Fibroblast of mammary gland (primary cell): ENCODE measurements around the gene PHRF1.

Experiments
- DNase-seq: peaks from one replicate; pipeline ENCODE4 v3.0.0-alpha.2; 2010; ENCODE audit warnings: low read depth
- H3K4me3 ChIP-seq: 2 replicates; pipeline ENCODE4 v1.5.1; 2011; ENCODE audit warnings: low read depth, mild to moderate bottlenecking, low read length, moderate library complexity; ENCODE audit not compliant: control insufficient read depth
- TF ChIP-seq, protein P1 (sequence below): conservative IDR thresholded peaks from 2 replicates; pipeline ENCODE4 v1.5.1; 2011; ENCODE audit warnings: low read depth, low read length, inconsistent platforms; ENCODE audit not compliant: control insufficient read depth, insufficient read depth

The PHRF1 gene

DNA sequence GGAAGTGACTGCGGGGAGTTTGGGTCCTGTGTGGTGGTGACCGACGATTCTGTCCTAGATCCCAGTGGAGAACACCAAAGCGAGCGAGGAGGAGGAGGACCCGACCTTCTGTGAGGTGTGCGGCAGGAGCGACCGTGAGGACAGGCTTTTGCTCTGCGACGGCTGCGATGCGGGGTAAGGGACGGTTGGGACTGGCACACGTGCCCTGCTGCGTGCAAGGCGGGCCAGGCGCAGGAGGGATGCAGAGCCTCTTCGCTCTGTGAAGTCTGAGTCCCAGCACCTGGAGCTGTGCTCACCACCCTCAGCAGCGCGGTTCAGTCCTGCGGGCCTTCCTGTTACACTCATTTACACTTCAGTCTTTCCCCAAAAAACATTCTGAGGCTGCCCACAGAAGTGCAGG, 16.2 kb downstream of the PHRF1 start:
- no peak overlapping the region for H3K4me3 ChIP-seq
- TF ChIP-seq, protein P1, sequence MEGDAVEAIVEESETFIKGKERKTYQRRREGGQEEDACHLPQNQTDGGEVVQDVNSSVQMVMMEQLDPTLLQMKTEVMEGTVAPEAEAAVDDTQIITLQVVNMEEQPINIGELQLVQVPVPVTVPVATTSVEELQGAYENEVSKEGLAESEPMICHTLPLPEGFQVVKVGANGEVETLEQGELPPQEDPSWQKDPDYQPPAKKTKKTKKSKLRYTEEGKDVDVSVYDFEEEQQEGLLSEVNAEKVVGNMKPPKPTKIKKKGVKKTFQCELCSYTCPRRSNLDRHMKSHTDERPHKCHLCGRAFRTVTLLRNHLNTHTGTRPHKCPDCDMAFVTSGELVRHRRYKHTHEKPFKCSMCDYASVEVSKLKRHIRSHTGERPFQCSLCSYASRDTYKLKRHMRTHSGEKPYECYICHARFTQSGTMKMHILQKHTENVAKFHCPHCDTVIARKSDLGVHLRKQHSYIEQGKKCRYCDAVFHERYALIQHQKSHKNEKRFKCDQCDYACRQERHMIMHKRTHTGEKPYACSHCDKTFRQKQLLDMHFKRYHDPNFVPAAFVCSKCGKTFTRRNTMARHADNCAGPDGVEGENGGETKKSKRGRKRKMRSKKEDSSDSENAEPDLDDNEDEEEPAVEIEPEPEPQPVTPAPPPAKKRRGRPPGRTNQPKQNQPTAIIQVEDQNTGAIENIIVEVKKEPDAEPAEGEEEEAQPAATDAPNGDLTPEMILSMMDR, result no peak
- no peak for DNase-seq

DNA sequence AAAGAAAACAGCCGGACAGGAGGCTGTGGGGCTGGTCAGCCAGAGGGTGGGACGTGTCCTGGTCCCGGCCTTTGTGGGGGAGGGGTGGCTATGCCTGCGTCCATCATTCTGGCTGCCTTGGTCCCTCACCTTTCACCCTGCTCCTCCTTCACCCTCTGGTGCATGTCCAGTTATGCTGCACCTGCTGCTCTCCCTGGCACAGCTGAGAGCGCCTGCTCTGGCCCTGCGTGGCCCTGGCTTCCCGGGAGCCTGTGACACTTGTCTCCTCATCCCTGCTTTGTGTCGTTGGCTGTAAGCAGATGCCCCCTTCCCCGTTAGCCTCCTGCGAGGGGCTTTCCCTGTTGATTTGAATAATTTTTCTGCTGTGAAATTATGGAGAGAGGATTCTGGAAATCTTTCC, 16.6 kb downstream of the PHRF1 start:
- no peak for DNase-seq
- H3K4me3 ChIP-seq, result no peak overlapping the region
- TF ChIP-seq, protein P1, result no peak

DNA sequence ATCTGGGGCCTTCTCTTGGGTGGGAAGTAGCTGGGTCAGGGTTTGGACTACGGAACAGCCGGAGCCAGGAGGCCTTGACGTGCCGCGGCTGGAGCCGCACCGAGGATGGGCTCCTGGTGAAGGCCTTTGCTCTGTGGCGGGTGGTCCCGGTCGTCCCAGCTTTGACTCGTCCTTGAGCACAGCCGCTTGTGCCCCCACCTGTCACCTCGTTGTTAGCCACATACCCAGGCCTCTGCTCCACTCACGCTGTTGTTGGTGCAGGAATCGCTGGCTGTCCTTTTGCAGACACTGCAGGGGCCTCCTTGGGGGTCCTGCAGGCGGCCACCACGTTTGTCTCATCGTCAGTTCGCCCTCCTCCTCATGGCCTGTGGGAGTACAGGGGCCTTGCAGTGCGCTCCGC, 17.1 kb downstream of the PHRF1 start:
- H3K4me3 ChIP-seq, result no peak overlapping the region
- DNase-seq, result no peak
- TF ChIP-seq, protein P1, result no peak

DNA sequence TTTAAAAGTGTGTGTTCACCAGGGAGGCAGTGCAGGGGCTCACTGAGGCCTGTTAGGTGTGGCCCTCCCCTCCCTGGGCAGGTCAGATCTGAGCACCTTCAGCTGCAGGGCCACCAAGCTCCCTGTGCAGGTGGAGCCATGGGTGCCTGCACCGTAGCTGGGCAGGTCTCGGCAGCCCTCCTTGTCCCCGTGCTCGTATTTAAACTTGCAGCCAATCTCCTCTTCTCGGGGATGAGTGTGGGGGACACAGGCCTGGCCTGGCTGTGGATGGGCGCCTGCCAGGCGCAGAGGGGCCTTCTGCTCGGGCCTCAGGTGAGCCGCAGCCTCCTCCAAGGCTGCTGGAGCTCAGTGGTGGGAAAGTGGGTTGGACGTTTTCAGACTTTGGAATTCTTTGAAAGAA, 19.1 kb downstream of the PHRF1 start:
- DNase-seq, result no peak
- TF ChIP-seq, protein P1, result no peak
- no peak overlapping the region for H3K4me3 ChIP-seq

DNA sequence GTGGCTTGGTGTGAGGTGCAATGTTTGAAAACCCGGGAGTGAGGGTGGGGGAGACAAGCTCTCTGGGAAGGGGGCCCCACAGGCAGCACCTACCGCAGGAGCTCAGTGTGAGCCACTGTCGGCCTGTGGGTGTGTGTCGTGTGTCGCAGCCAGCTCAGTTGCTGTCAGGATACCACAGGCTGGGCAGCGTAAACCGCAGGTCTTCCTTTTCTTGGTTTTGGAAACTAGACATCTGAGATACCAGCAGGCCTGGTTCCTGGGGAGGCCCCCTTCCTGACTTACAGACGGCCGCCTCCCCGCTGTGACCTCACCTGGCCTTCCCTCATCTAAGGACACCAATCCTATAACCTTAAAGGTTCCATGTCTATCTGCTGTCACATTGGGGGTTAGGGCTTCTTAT, 20.1 kb downstream of the PHRF1 start:
- TF ChIP-seq, protein P1, result no peak
- no peak for DNase-seq
- H3K4me3 ChIP-seq, result no peak overlapping the region

DNA sequence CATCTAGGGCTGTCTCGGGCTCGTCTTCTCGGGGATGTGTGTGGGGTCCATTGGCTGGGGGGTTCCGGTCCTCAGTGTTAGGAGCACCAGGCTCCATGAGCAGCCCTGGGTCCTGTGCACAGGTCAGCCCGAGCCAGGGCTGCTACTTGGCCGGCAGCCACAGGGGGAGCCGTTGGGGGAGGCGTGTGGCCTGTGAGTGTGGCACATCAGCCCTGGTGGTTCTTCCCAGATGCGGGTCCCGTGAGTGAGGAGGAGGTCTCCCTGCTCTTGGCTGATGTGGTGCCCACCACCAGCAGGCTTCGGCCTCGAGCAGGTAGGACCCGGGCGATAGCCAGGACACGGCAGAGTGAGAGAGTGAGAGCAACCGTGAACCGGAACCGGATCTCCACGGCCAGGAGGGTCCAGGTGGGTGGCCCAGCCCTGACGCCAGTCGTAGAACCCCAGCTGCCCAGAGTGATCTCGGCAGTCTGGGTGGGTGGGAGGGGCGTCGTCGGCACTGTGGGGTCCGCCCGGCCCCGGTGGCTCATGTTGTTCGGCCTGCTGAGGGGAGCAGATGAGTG, 21.0 kb downstream of the PHRF1 start:
- H3K4me3 ChIP-seq, result no peak overlapping the region
- TF ChIP-seq, protein P1, result no peak
- no peak for DNase-seq

DNA sequence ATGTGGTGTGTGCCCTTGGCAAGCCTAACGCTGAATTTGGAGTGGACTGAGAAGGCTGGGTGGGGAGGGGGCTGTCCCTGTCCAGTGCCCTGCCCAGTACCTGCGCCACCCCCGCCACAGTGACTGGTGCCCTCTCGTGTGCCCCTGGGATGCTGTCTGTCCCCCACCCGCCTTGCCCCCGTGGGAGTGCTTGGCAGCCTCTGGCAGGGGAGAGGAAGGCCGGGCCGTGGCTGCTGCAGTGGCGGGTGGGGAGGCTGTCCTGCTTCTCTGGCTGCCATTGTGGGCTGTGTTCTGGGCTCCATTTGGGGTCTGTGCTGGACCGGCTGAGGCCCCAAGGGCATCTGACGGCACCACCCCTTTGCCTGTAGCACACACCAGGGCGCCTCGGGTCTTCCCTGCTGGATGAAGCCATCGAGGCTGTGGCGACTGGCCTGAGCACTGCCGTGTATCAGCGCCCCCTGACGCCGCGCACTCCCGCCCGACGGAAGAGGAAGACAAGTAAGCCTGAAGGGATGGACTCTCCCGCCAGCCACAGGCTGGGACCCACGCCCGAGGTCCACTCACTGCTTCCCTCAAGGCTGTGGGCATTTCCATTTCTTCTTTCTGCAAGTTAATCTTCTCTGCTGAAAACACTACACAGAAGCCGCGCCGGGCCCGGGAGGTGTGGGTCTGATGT, 21.9 kb downstream of the PHRF1 start:
- TF ChIP-seq, protein P1, result no peak
- no peak overlapping the region for H3K4me3 ChIP-seq
- no peak for DNase-seq
